Endodermal cell (in vitro differentiated cells): ENCODE data around the gene ASB10. TPM values are rescaled to one million over a fixed set of nuclear protein-coding genes. Genes with fewer than 3 reads are reported as not detected.

ENCODE experiments used
- DNase-seq: peaks from one replicate; pipeline ENCODE4 v3.0.0-alpha.2; 2017
- H3K27ac ChIP-seq: 2 replicates; pipeline ENCODE4 v1.5.1; 2013; ENCODE audit warnings: mild to moderate bottlenecking, low read depth, low read length, moderate library complexity
- H3K27me3 ChIP-seq: 2 replicates; pipeline ENCODE4 v1.6.1; 2013; ENCODE audit warnings: mild to moderate bottlenecking, low read length, moderate library complexity; ENCODE audit not compliant: insufficient read depth, control insufficient read depth, poor library complexity, severe bottlenecking
- H3K36me3 ChIP-seq: 2 replicates; pipeline ENCODE4 v1.7.0; 2013; ENCODE audit warnings: mild to moderate bottlenecking, low read length, moderate library complexity; ENCODE audit not compliant: control insufficient read depth, insufficient read depth
- H3K4me1 ChIP-seq: one replicate; pipeline ENCODE4 v1.7.0; 2013; ENCODE audit warnings: low read length; ENCODE audit not compliant: control insufficient read depth, insufficient read depth
- H3K4me3 ChIP-seq: 2 replicates; pipeline ENCODE4 v1.5.1; 2013; ENCODE audit warnings: mild to moderate bottlenecking, low read length, moderate library complexity
- H3K9ac ChIP-seq: 2 replicates; pipeline ENCODE4 v1.6.1; 2013; ENCODE audit warnings: mild to moderate bottlenecking, low read length, moderate library complexity; ENCODE audit not compliant: poor library complexity, severe bottlenecking; ENCODE audit errors: extremely low read depth
- H3K9me3 ChIP-seq: 2 replicates; pipeline ENCODE4 v1.6.1; 2013; ENCODE audit warnings: mild to moderate bottlenecking, low read length, moderate library complexity; ENCODE audit not compliant: control insufficient read depth
- H3K27ac Mint-ChIP-seq: 2 replicates; pipeline ENCODE4 v1.8.0; 2020; ENCODE audit warnings: mixed read lengths
- H3K27me3 Mint-ChIP-seq: 2 replicates; pipeline ENCODE4 v1.8.0; 2021; ENCODE audit warnings: mild to moderate bottlenecking, mixed read lengths; ENCODE audit not compliant: insufficient read depth
- H3K36me3 Mint-ChIP-seq: 2 replicates; pipeline ENCODE4 v1.8.0; 2020; ENCODE audit warnings: low read depth, mixed read lengths
- H3K4me1 Mint-ChIP-seq: 2 replicates; pipeline ENCODE4 v1.8.0; 2020; ENCODE audit warnings: mixed read lengths
- H3K4me3 Mint-ChIP-seq: 2 replicates; pipeline ENCODE4 v1.8.0; 2020; ENCODE audit warnings: mild to moderate bottlenecking, moderate library complexity, mixed read lengths
- H3K9me3 Mint-ChIP-seq: 2 replicates; pipeline ENCODE4 v1.8.0; 2020; ENCODE audit warnings: mild to moderate bottlenecking, mixed read lengths
- CTCF ChIP-seq: fragments of 200-600 bp; sonication (generic); conservative IDR thresholded peaks from 2 replicates; pipeline ENCODE4 v1.5.0; 2021; ENCODE audit warnings: antibody characterized with exemption, mild to moderate bottlenecking
- WGBS, 2 experiments: methylation state at CpG; one replicate each; pipeline versions ENCODE4 v1.1.5 to v1.1.7; 2013; ENCODE audit warnings: missing lambda C conversion rate in 2 of 2, mixed read lengths in 1 of 2; ENCODE audit not compliant: insufficient coverage in 1 of 2, insufficient read length in 1 of 2; 5-methylcytosine and 5-hydroxymethylcytosine counted together
- total RNA-seq, 2 donors: library from RNA; stranded (reverse); fragmentation: NEBNext Ultra II Directional in 1 of 2; extraction: Animal tissue kit (Norgen Biotek cat#: 25700) in 1 of 2; gene quantifications; 2 replicates in 1 of 2; 3 replicates in 1 of 2; pipeline ENCODE4 v1.2.1, GENCODE V29; 2021

The ASB10 gene
- total RNA-seq, 2 donors from 2014 or later = not detected

- no peak for TF ChIP-seq CTCF
- H3K9me3 ChIP-seq = no peaks in the 10 kb centered on the region
- H3K9ac ChIP-seq = no peak overlapping the region
- H3K4me1 Mint-ChIP-seq = peaks cover 16% of the 10 kb centered on the region
- H3K36me3 ChIP-seq = peaks cover 27% of the 10 kb centered on the region
- peak overlapping the region; percentile 95 for H3K4me3 ChIP-seq
- peak overlapping the region; percentile 94 for H3K4me3 Mint-ChIP-seq
- WGBS, 2 experiments = 79 to 88% methylated on average over 6 to 9 of the region's 9 CpGs
- H3K27ac ChIP-seq = no peak overlapping the region
- H3K27me3 ChIP-seq = no peaks in the 10 kb centered on the region
- H3K36me3 Mint-ChIP-seq = peaks cover 19% of the 10 kb centered on the region
- no peaks in the 10 kb centered on the region for H3K9me3 Mint-ChIP-seq
- peaks cover 5% of the 10 kb centered on the region for H3K4me1 ChIP-seq
- H3K27ac Mint-ChIP-seq = peak overlapping the region; percentile 95
- DNase-seq = no peak
- H3K27me3 Mint-ChIP-seq = no peaks in the 10 kb centered on the region
Observed at GRCh38 chr7:151233804-151234203, 46.8 kb upstream of the ASB10 start.

- H3K27me3 ChIP-seq = no peaks in the 10 kb centered on the region
- Mint-ChIP-seq H3K36me3 (peaks cover 19% of the 10 kb centered on the region), H3K27ac (peak overlapping the region; percentile 95), H3K4me3 (peak overlapping the region; percentile 94), H3K4me1 (peaks cover 22% of the 10 kb centered on the region), H3K9me3 (no peaks in the 10 kb centered on the region), H3K27me3 (no peaks in the 10 kb centered on the region)
- H3K9me3 ChIP-seq = no peaks in the 10 kb centered on the region
- H3K4me1 ChIP-seq = peaks cover 11% of the 10 kb centered on the region
- H3K27ac ChIP-seq = peak overlapping the region; percentile 16
- H3K4me3 ChIP-seq = peak overlapping the region; percentile 95
- TF ChIP-seq CTCF = peak; percentile 20
- H3K36me3 ChIP-seq = peaks cover 21% of the 10 kb centered on the region
- peak overlapping the region; percentile 86 for H3K9ac ChIP-seq
- 8 to 16% methylated on average over 23 to 36 of the region's 36 CpGs for WGBS, 2 experiments
- peak; percentile 75 for DNase-seq
Observed at GRCh38 chr7:151232917-151233701, 46.1 kb upstream of the ASB10 start.

- Histone ChIP-seq H3K36me3 (peaks cover 21% of the 10 kb centered on the region), H3K4me1 (peaks cover 14% of the 10 kb centered on the region), H3K27ac (peak within 1 kb of the TSS; percentile 16), H3K9ac (peak within 1 kb of the TSS; percentile 86), H3K27me3 (no peaks in the 10 kb centered on the region), H3K9me3 (no peaks in the 10 kb centered on the region), H3K4me3 (peak within 1 kb of the TSS; percentile 95)
- DNase-seq = peak; percentile 94
- Mint-ChIP-seq H3K36me3 (peaks cover 19% of the 10 kb centered on the region), H3K27me3 (no peaks in the 10 kb centered on the region), H3K4me3 (peak within 1 kb of the TSS; percentile 94), H3K27ac (peak within 1 kb of the TSS; percentile 96), H3K9me3 (no peaks in the 10 kb centered on the region), H3K4me1 (peaks cover 27% of the 10 kb centered on the region)
- no peak for TF ChIP-seq CTCF
- 1% methylated on average over 44 to 79 of the region's 79 CpGs for WGBS, 2 experiments
Observed at GRCh38 chr7:151232091-151232916, 45.3 kb upstream of the ASB10 start, which contains the start of gene CHPF2. CHPF2 (plus strand) TSS chr7:151232483; CDS start chr7:151234012, 1,529 bp downstream.
